Panc1 (cell line): ENCODE results near the gene LMCD1. TPM values are rescaled to one million over a fixed set of nuclear protein-coding genes. Genes with fewer than 3 reads are reported as not detected.

ENCODE experiments used
- ATAC-seq: fragments of 200-7000 bp; cut with Tn5 transposase; 2 replicates; pipeline ENCODE4 v1.9.1; 2020; ENCODE audit warnings: mild to moderate bottlenecking, moderate library complexity
- BruUV-seq: library from RNA; stranded (reverse); fragments of 400-500 nt; replicated peaks from 2 replicates; lab custom pipeline; 2021; lab: Mats Ljungman, UMichigan
- CTCF ChIA-PET: fragments of 300-600 bp; sonication (Branson Sonifier 250); formaldehyde crosslinking; loops from one replicate; lab custom pipeline; 2022; ENCODE audit warnings: antibody characterized with exemption; lab: Charles Lee
- POLR2A ChIA-PET: fragments of 300-600 bp; sonication (Branson Sonifier 250); formaldehyde crosslinking; loops from one replicate; lab custom pipeline; 2022; ENCODE audit warnings: antibody characterized with exemption; lab: Charles Lee
- DNase-seq: peaks from one replicate; pipeline ENCODE4 v3.0.0-alpha.2; 2010; ENCODE audit warnings: low read depth, low spot score
- H3K27ac ChIP-seq: 2 replicates; pipeline ENCODE4 v1.5.1; 2011; ENCODE audit warnings: mild to moderate bottlenecking, low read length, inconsistent platforms
- H3K27me3 ChIP-seq: fragments of 200-500 bp; sonication (Bioruptor generic); 2 replicates; pipeline ENCODE4 v1.6.0; 2014; ENCODE audit warnings: low read length, inconsistent platforms; ENCODE audit not compliant: control insufficient read depth, insufficient read depth
- H3K36me3 ChIP-seq: fragments of 200-500 bp; sonication (Bioruptor generic); 2 replicates; pipeline ENCODE4 v1.5.1; 2014; ENCODE audit warnings: inconsistent platforms, mild to moderate bottlenecking, low read length, moderate library complexity; ENCODE audit not compliant: control insufficient read depth, insufficient read depth
- H3K4me1 ChIP-seq: 2 replicates; pipeline ENCODE4 v1.5.1; 2011; ENCODE audit warnings: inconsistent platforms, mild to moderate bottlenecking, low read length, moderate library complexity; ENCODE audit not compliant: control insufficient read depth, insufficient read depth
- H3K4me3 ChIP-seq, 2 experiments: 2 replicates each; pipeline ENCODE4 v1.5.1; 2011 to 2012; ENCODE audit warnings: low read depth in 2 of 2, low read length in 2 of 2, mild to moderate bottlenecking in 2 of 2, inconsistent platforms in 1 of 2, moderate library complexity in 1 of 2
- H3K9me3 ChIP-seq: fragments of 200-500 bp; sonication (Bioruptor generic); 2 replicates; pipeline ENCODE4 v1.5.1; 2014; ENCODE audit warnings: low read depth, mild to moderate bottlenecking, inconsistent platforms, low read length, moderate library complexity; ENCODE audit not compliant: control insufficient read depth, insufficient read depth
- CTCF ChIP-seq: fragments of 450-650 bp; IDR thresholded peaks from 2 replicates; pipeline ENCODE4 v1.5.1; 2017; ENCODE audit warnings: mild to moderate bottlenecking
- POLR2AphosphoS5 ChIP-seq: IDR thresholded peaks from 2 replicates; pipeline ENCODE4 v1.6.1; 2012; ENCODE audit warnings: mild to moderate bottlenecking, low read depth, low read length, moderate library complexity
- REST ChIP-seq, 2 experiments: IDR thresholded peaks; 2 replicates each; pipeline ENCODE4 v1.6.1; 2011 to 2012; ENCODE audit warnings: low read depth in 2 of 2, control low read depth in 1 of 2, low read length in 1 of 2, mild to moderate bottlenecking in 1 of 2, moderate library complexity in 1 of 2; ENCODE audit not compliant: insufficient read depth in 1 of 2
- SIN3A ChIP-seq: IDR thresholded peaks from 2 replicates; pipeline ENCODE4 v1.6.1; 2012; ENCODE audit warnings: low read depth, mild to moderate bottlenecking, low read length, moderate library complexity, borderline replicate concordance; ENCODE audit not compliant: insufficient read depth
- TCF7L2 ChIP-seq: IDR thresholded peaks from 2 replicates; pipeline ENCODE4 v1.6.1; 2011; ENCODE audit warnings: mild to moderate bottlenecking, low read depth, low read length, inconsistent platforms
- in situ Hi-C: cut with HindIII; loops from 2 replicates; pipeline ENCODE4 v1.10.0; 2016; ENCODE audit warnings: low sequenced_read_pairs, low pct_unique_long_range_greater_than_20kb
- intact Hi-C: fragments of 100-400 bp; cut with micrococcal nuclease; formaldehyde crosslinking; loops from one replicate; pipeline ENCODE4 v1.10.0; 2022; ENCODE audit not compliant: unreplicated experiment
- total RNA-seq: library from RNA; stranded (reverse); gene quantifications from one replicate; pipeline ENCODE4 v1.2.1, GENCODE V29; 2021; ENCODE audit not compliant: unreplicated experiment

Gene LMCD1
- total RNA-seq, 1 experiment from 2014 or later = 24.8 TPM

- DNase-seq = no peak
- ChIA-PET CTCF (no interaction called here), POLR2A (no interaction called here)
- Histone ChIP-seq H3K27me3 (no peaks in the 10 kb centered on the region), H3K9me3 (no peaks in the 10 kb centered on the region), H3K4me3 (no peak overlapping the region), H3K4me1 (peaks cover 11% of the 10 kb centered on the region), H3K36me3 (no peaks in the 10 kb centered on the region; the same call in 1 of the 2 replicates), H3K27ac (no peak overlapping the region)
- no peak for ATAC-seq
- in situ Hi-C loops (no loop called here), intact Hi-C loops (no loop called here)
- TF ChIP-seq CTCF (no peak), POLR2AphosphoS5 (no peak), REST (IDR thresholded peaks at IDR 0.05; ENCODE audit: insufficient read depth in 1 of 2, low read depth in 2 of 2, low read length in 1 of 2) (no peak), TCF7L2 (no peak), SIN3A (no peak)
- BruUV-seq = no TSS peak
These were observed 10.6 kb downstream of the LMCD1 start for GRCh38 chr3:8512234-8512633.

DNA sequence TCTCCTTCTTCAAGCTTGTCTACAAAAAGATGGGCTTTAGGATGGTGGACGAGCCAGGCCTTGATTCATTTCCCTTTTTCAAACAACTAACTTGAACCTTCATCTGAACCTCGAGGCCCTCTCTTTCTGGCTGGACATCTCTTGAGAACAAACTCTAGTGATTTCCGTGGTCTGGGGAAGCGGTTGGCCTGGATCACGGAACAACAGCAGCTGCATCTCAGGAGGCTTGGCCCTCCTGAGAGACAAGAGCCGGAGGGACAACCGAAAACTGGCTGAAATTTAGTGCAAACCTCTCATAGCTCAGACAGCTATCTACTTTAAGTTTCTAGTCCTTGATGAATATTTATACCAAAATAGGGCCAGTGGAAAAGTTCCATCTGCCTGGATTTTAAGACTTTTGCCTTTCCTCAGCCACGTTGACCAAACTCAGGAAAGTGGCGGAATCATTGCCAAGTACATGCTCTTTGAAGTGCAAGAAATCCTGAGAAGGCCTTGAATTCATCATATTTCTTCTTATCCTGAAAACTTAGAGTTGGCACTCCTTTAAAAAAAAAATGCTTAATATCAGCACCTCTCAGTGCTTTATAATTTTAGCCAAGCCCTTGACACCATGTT, 14.5 kb downstream of the LMCD1 start:
- Histone ChIP-seq H3K27me3 (no peaks in the 10 kb centered on the region), H3K27ac (no peak overlapping the region), H3K4me3 (no peak overlapping the region), H3K36me3 (no peaks in the 10 kb centered on the region; the same call in 1 of the 2 replicates), H3K4me1 (no peaks in the 10 kb centered on the region), H3K9me3 (no peaks in the 10 kb centered on the region)
- no TSS peak for BruUV-seq
- POLR2A ChIA-PET = no interaction called here
- in situ Hi-C loops (no loop called here), intact Hi-C loops (no loop called here)
- CTCF ChIA-PET = no interaction called here
- DNase-seq (no peak), ATAC-seq (no peak)
- TF ChIP-seq SIN3A (no peak), REST (IDR thresholded peaks at IDR 0.05; ENCODE audit: insufficient read depth in 1 of 2, low read depth in 2 of 2, low read length in 1 of 2) (no peak), POLR2AphosphoS5 (no peak), TCF7L2 (no peak), CTCF (no peak)
